ENCODE data around the gene RBMX2.

- no peak for TF ChIP-seq CTCF (conservative IDR thresholded peaks at IDR 0.05; ENCODE audit: low read depth, low read length)
- TF ChIP-seq EZH2 (IDR thresholded peaks at IDR 0.05; ENCODE audit: borderline replicate concordance, low read depth, low read length, poor library complexity, severe bottlenecking) = no peak
Measured at GRCh38 chrX:130414800-130415199, 13.0 kb downstream of the RBMX2 start.
